T follicular helper cell (primary cell): Measurements from ENCODE around the gene MERTK.

Experiments used
- DNase-seq: peaks from one replicate; pipeline ENCODE4 v3.0.0-alpha.2; 2020; ENCODE audit warnings: low read depth

MERTK gene

DNA sequence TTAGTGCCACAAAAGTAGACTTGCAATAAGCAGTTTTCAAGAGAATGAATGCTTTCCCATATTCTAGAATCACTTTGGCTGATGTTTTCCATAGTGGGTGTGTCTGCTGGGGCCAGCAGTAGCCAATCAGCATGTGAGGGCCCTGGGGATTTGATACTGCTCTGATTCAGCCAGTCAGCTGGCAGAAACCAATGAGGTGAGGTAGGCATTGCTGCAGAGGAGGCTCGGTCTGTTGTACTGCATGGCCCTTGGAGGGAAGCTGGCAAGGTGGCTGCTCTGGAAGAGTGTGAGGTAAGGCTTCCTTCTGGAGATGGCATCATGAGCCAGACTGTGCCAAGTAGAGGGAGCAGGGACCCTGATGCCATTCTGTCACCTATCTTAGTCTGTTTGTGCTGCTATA, 179.4 kb downstream of the MERTK start:
- DNase-seq = no peak
